ENCODE results near the gene KRTAP5-6.
"Not testable (repeated sequence)": the region's sequence is repeated elsewhere in the genome, so short reads cannot be mapped to it uniquely, and the experiment has no call there.

Gene KRTAP5-6

GRCh38 chr11:1683904-1684572 lies 13.0 kb upstream of the KRTAP5-6 start:
- DNase-seq (ENCODE audit: low read depth in 2 of 2): not testable (repeated sequence)

GRCh38 chr11:1684886-1685874 lies 11.8 kb upstream of the KRTAP5-6 start:
- not testable (repeated sequence) for DNase-seq (ENCODE audit: low read depth in 2 of 2)

GRCh38 chr11:1686220-1686619 lies 10.8 kb upstream of the KRTAP5-6 start:
- not testable (repeated sequence) for DNase-seq (ENCODE audit: low read depth in 2 of 2)

GRCh38 chr11:1688336-1688947 lies 8.6 kb upstream of the KRTAP5-6 start:
- DNase-seq (ENCODE audit: low read depth in 2 of 2): not testable (repeated sequence)

- not testable (repeated sequence) for DNase-seq (ENCODE audit: low read depth in 2 of 2)
These were observed 7.5 kb upstream of the KRTAP5-6 start for GRCh38 chr11:1689250-1690166.

- no peak for DNase-seq (ENCODE audit: low read depth in 2 of 2)
These were observed 6.6 kb upstream of the KRTAP5-6 start for GRCh38 chr11:1690167-1691025.

GRCh38 chr11:1691026-1691877 lies 5.7 kb upstream of the KRTAP5-6 start:
- no peak for DNase-seq (ENCODE audit: low read depth in 2 of 2)

GRCh38 chr11:1691878-1692707 lies 4.9 kb upstream of the KRTAP5-6 start:
- no peak for DNase-seq (ENCODE audit: low read depth in 2 of 2)

- DNase-seq (ENCODE audit: low read depth in 2 of 2): no peak
These were observed 4.2 kb upstream of the KRTAP5-6 start for GRCh38 chr11:1692708-1693326.

GRCh38 chr11:1693327-1694063 lies 3.5 kb upstream of the KRTAP5-6 start:
- peak; percentile 37 to 40 for DNase-seq (ENCODE audit: low read depth in 2 of 2)

GRCh38 chr11:1694064-1694845 lies 2.7 kb upstream of the KRTAP5-6 start:
- DNase-seq (ENCODE audit: low read depth in 2 of 2): peak; percentile 32 to 37

- DNase-seq (ENCODE audit: low read depth in 2 of 2): no peak
These were observed 2.0 kb upstream of the KRTAP5-6 start for GRCh38 chr11:1694846-1695547.

- DNase-seq (ENCODE audit: low read depth in 2 of 2): no peak
These were observed 1.4 kb upstream of the KRTAP5-6 start for GRCh38 chr11:1695548-1696108.

GRCh38 chr11:1699771-1700170 lies 2.8 kb downstream of the KRTAP5-6 start:
- no peak for DNase-seq (ENCODE audit: low read depth in 2 of 2)

GRCh38 chr11:1701091-1701807 lies 4.3 kb downstream of the KRTAP5-6 start:
- no peak for DNase-seq (ENCODE audit: low read depth in 2 of 2)

Measured in fibroblast of skin of left quadriceps (primary cell).